22Rv1 (cell line): ENCODE measurements around the gene DVL1.

Source experiments
- ZFX ChIP-seq: fragments of 450-650 bp; IDR thresholded peaks from 2 replicates; pipeline ENCODE4 v1.6.1; 2017; ENCODE audit warnings: antibody characterized with exemption, borderline replicate concordance
- TF ChIP-seq, protein P1 (sequence below): fragments of 450-650 bp; IDR thresholded peaks from 2 replicates; pipeline ENCODE4 v1.5.1; 2017; ENCODE audit warnings: mild to moderate bottlenecking

- TF ChIP-seq, protein P1, sequence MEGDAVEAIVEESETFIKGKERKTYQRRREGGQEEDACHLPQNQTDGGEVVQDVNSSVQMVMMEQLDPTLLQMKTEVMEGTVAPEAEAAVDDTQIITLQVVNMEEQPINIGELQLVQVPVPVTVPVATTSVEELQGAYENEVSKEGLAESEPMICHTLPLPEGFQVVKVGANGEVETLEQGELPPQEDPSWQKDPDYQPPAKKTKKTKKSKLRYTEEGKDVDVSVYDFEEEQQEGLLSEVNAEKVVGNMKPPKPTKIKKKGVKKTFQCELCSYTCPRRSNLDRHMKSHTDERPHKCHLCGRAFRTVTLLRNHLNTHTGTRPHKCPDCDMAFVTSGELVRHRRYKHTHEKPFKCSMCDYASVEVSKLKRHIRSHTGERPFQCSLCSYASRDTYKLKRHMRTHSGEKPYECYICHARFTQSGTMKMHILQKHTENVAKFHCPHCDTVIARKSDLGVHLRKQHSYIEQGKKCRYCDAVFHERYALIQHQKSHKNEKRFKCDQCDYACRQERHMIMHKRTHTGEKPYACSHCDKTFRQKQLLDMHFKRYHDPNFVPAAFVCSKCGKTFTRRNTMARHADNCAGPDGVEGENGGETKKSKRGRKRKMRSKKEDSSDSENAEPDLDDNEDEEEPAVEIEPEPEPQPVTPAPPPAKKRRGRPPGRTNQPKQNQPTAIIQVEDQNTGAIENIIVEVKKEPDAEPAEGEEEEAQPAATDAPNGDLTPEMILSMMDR, result no peak
- TF ChIP-seq ZFX, result no peak
Observed at GRCh38 chr1:1347026-1347595, 2.1 kb downstream of the DVL1 start.
